HG03159 (cell line): ENCODE measurements around the gene SH3D19.
"Not testable (repeated sequence)": the region's sequence is repeated elsewhere in the genome, so short reads cannot be mapped to it uniquely, and the experiment has no call there.

ENCODE experiments used
- ATAC-seq: cut with Tn5 transposase; IDR thresholded peaks from one replicate; pipeline ENCODE4 v1.9.1; 2021; ENCODE audit warnings: mild to moderate bottlenecking, moderate library complexity; ENCODE audit not compliant: unreplicated experiment

The SH3D19 gene

GRCh38 chr4:151158979-151159378 lies 166.4 kb downstream of the SH3D19 start:
- no peak for ATAC-seq

DNA sequence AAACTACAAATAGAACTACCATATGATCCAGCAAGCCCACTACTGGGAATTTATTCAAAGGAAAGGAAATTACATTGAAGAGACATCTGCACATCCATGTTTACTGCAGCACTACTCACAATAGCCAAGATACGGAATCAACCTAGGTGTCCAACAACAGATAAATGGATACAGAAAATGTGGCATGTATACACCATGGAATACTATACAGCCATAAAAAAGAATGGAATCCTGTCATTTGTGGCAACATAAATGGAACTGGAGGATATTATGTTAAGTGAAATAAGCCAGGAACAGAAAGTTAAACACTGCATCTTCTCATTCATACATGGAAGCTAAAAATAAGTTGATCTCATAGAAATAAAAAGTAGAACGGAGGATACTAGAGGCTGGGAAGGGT lies 167.9 kb downstream of the SH3D19 start:
- no peak for ATAC-seq

GRCh38 chr4:151153585-151153984 lies 171.8 kb downstream of the SH3D19 start:
- ATAC-seq = no peak

DNA sequence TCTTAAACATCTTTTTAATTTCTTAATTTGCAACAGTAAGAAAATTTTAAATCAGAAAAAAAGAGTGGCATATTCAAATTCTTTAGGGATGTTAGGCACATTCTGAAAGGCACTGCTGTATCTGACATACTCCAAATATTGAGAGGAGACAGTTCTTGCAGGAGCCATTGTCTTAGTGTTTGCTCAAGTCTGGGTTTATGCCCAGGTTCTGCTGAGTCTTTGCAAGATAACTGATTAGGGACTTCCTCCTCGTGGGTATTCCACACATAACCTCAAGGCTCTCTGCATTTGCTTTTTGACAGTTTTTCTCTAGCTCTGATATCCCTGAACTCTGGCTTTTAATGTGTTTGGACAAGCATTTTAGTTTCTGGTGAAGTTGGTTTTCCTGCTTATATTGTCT lies 173.4 kb downstream of the SH3D19 start:
- no peak for ATAC-seq

- ATAC-seq = no peak
Measured at GRCh38 chr4:151150821-151151580, 174.4 kb downstream of the SH3D19 start.

DNA sequence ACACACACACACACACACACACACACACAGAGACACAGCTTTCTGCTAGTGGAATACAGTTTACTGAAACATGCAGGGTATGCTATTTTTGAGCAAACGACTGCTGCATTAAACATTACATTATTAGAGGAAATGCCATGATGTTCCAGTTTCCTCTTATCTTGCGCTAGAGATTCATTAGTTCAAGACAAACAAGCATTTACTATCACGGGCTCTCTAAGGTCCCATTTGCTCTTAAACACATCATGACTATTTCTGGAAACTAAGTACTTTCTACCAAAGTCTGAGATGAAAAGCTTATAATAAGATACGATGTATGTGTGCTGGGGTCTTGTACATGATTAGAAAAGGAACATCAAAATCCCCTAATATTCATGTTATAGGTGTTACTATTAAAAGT lies 177.1 kb downstream of the SH3D19 start:
- ATAC-seq = no peak

DNA sequence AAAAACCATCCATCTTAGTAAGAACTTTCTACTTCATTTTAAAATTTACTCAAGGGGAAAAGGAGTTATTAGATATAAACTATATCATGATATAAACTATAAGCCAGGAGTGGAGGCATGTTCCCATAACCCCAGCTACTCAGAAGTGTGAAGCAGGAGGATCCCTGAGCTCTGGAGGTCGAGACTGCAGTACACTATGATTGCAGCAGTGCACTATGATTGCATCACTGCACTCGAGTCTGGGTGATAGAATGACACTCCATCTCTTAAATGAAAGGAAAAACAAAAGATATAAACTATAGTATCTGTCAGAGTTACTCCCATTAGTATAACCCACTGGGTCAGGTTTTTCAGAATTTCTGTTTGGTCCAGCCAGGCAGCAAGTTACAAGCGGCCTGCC lies 178.4 kb downstream of the SH3D19 start:
- ATAC-seq = no peak

- no peak for ATAC-seq
Measured at GRCh38 chr4:151144329-151145072, 180.9 kb downstream of the SH3D19 start.

DNA sequence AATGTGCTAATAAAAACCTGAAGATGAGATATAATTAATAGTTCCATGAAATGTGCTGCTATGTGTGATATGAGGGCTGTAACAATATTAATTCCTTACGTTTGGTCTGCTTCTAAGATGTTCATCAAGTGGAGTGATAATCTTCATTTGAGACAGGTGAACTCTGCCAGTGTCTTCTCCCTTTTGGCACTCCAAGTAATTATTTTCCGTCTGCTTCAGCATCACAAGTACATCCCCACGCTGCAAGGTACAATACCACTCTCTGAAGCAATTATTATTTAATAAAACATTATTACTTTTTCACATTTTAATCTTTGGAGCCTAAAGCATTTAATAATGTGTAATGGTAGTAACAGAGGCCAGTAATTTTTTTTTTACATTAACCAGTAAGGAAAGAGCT lies 181.6 kb downstream of the SH3D19 start:
- ATAC-seq = no peak

DNA sequence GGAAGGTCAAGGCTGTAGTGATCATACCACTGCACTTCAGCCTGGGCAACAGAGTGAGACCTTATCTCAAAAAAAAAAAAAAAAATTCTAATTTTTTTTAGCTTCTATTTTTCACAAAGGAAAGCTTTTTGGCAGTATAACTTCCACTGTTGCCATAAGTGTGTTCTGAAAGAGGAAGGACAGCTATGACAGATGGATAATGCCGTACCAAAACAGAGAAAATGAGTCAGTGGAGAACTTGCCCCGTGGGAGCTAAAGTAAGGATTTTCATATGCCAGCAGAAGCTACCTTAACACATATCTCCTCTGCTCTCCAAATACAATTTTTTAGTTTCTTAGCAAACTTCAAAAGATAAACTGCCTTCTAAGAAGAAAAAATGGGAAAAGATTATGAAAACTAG lies 182.2 kb downstream of the SH3D19 start:
- ATAC-seq = no peak

DNA sequence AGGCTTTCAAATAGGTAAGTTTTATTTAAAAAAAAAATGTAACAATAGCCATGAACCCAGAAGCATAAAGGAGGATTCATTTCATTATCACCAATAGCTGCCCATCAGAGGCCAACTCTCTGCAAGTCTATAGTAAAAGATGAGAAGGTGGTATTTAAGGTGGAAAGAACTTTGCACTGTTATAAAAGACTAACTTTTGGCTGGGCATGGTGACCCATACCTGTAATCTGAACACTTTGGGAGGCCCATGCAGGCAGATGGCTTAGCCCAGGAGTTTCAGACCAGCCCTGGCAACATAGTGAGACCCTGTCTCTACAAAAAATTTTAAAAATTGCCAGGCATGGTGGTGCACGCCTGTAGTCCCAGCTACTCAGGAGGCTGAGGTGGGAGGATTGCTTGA lies 182.6 kb downstream of the SH3D19 start:
- no peak for ATAC-seq

DNA sequence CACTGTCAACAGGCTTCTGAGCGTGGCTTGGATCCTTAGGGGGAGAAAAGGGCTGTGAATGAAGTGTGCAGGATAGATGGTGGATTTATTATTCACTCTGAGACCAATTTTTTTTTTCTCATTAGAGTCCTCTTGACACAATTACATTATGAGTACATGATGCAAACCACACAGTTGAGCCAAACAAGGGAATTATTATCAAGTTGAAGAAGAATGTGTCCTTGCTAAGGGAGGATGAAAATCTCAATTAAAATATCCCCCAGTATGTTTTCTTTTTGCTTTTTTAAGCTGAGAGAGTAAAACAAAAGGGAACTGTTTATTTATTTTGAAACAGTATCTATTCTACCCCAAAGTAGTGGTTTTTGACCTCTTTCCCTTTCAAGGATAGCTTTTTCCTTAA lies 185.6 kb downstream of the SH3D19 start:
- no peak for ATAC-seq

- not testable (repeated sequence) for ATAC-seq
Measured at GRCh38 chr4:151136048-151136447, 189.4 kb downstream of the SH3D19 start.

DNA sequence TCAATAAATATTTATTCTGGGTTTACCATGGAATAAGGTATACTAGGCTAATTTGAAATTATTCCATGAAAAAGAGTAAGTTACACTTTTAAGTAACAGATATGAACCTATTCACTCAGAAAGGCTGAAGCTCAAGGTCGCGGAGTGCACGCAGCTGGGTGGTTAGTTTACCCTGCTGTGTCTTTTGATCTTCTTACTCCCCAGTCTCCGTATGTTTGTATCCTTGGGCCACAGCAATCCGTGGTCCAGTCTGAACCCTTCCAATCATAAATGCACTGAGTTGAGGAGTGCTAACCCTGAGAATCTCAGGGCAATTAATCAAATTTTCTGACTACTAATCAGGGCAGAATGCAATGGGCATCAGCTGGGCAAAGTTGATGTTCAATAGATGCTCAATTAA lies 192.1 kb downstream of the SH3D19 start:
- ATAC-seq = no peak

DNA sequence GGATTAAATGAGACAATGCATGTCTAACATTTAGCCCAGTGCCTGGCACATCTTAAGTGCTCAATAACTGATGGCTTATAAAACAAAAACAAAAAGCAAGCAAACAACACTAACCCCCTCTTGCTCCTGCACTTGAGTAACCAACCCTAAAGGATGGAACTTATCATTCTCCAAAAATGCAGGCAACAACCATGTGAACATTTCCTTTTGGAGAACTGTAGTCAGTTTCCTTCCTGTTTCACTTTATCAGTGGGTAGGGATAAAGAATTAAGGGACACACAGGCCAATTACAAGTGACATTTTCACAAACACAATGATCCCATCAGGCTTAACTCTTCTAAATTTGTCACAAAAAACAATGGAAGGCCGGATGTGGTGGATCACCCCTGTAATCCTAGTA lies 195.6 kb downstream of the SH3D19 start:
- ATAC-seq = no peak

DNA sequence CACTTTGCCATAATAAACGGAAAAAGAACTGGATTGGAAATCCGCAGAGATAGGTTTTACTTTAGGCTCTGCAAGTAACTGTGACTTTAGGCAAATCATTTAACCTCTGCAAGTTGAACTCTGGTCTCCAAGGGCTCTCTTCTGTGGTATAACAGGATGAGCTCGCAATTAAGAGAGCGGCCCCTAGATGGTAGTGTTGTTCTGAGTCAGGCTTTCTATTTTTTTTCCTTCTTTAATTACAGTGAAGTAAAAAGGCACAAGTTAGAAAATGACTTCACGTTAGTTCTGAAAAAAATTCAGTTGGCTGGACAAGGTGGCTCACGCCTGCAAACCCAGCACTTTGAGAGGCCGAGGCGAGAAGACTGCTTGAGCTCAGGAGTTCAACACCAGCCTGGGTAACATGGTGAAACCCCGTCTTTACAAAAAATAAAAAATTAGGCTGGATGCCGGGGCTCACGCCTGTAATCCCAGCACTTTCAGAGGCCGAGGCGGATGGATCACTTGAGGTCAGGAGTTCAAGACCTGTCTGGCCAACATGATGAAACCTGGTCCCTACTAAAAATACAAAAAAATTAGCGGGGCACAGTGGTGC lies 207.9 kb downstream of the SH3D19 start:
- peak; percentile 93 for ATAC-seq

DNA sequence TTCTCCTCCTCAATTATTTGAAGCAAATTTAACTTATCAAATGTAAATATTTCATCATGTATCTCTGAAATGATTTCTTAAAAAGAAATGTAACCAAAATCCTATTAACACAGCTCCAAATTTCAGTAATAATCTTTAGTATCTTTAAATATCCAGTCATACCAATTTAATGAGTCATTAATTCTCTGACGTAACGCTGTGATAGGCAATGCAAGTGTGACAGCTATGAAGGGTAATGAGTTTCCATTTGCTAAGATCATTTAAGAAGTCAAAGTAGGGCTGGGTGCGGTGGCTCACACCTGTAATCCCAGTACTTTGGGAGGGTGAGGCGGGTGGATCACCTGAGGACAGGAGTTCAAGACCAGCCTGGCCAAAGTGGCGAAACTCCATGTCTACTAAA lies 210.4 kb downstream of the SH3D19 start:
- no peak for ATAC-seq

DNA sequence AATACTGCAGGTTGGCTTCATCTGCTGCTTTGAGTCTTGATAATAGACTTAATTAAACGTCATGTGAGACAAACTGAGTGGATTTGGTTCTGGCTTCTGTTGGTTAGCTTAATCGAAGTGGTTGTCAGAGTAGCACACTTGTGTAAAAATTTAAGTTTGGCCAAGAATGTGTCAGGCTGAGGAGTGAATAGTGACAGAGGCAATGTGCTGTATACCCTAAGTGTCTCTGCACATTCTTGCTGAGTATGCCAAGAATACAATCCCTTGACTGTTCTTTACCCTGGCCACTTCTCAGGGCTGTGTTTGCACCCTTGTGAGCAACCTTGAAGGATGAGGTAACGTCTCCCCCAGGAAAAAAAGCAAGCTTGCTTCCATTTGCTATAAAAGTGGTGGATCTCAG lies 211.1 kb downstream of the SH3D19 start:
- no peak for ATAC-seq

DNA sequence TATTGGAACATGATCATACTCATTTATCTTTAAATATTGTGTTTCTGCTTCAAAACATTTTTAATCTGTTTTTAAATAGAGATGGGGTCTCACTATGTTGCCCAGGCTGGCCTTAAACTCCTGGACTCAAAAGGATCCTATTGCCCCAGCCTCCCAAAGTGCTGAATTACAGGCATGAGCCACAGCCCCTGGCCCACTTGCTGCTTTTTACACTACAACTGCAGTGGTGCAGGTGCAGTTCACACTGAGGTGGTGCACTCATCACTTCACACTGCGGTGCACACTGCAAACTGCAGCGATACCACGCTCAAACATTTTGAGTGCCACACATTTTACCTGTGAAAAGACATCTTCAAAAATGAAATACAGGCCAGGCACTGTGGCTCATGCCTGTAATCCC lies 215.2 kb downstream of the SH3D19 start:
- no peak for ATAC-seq

- ATAC-seq = no peak
Measured at GRCh38 chr4:151107063-151107462, 218.3 kb downstream of the SH3D19 start.

GRCh38 chr4:151105454-151106032 lies 219.9 kb downstream of the SH3D19 start:
- no peak for ATAC-seq

GRCh38 chr4:151104621-151105020 lies 220.8 kb downstream of the SH3D19 start:
- no peak for ATAC-seq
